ENCODE results near the gene SLC25A43.

DNA sequence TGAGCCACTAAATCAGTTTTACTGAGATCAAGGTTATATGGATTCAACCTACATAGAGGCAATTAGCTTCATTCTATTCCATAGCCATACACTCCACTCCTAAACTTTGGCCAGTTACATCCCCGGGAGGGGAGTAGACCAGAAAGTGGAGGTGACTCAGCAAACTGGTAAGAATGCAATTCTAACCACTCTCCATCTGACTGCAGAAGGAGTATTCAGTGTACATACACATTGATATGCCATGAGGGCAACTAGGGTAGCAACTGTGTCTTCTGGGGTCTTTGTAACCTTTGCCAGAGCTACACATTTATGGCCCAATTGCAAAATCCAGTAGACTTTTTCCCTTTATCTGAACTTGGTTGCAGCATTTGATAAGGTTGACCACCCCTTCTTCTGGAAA is 7.6 kb downstream of the SLC25A43 start:
- TF ChIP-seq, protein P1, sequence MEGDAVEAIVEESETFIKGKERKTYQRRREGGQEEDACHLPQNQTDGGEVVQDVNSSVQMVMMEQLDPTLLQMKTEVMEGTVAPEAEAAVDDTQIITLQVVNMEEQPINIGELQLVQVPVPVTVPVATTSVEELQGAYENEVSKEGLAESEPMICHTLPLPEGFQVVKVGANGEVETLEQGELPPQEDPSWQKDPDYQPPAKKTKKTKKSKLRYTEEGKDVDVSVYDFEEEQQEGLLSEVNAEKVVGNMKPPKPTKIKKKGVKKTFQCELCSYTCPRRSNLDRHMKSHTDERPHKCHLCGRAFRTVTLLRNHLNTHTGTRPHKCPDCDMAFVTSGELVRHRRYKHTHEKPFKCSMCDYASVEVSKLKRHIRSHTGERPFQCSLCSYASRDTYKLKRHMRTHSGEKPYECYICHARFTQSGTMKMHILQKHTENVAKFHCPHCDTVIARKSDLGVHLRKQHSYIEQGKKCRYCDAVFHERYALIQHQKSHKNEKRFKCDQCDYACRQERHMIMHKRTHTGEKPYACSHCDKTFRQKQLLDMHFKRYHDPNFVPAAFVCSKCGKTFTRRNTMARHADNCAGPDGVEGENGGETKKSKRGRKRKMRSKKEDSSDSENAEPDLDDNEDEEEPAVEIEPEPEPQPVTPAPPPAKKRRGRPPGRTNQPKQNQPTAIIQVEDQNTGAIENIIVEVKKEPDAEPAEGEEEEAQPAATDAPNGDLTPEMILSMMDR (IDR thresholded peaks at IDR 0.05), result no peak
- TF ChIP-seq POLR2A (IDR thresholded peaks at IDR 0.05), result no peak
